Measurements from ENCODE around the gene DNMBP.

GRCh38 chr10:99930731-99931550, 78.8 kb downstream of the DNMBP start:
- TF ChIP-seq GATA2 (IDR thresholded peaks at IDR 0.05; ENCODE audit: low read depth, low read length) (no peak), GATA3 (IDR thresholded peaks at IDR 0.05; ENCODE audit: low read depth, low read length) (no peak)

Data from SH-SY5Y (cell line).